Activated CD8-positive, alpha-beta memory T cell treated with anti-CD3 and anti-CD28 coated beads, Interleukin-2, amount 50 U/mL, for 1 hour (primary cell): ENCODE data around the gene PINLYP.

Experiments
- DNase-seq: peaks from one replicate; pipeline ENCODE4 v3.0.0-alpha.2; 2020; ENCODE audit errors: extremely low read depth

Gene PINLYP

DNA sequence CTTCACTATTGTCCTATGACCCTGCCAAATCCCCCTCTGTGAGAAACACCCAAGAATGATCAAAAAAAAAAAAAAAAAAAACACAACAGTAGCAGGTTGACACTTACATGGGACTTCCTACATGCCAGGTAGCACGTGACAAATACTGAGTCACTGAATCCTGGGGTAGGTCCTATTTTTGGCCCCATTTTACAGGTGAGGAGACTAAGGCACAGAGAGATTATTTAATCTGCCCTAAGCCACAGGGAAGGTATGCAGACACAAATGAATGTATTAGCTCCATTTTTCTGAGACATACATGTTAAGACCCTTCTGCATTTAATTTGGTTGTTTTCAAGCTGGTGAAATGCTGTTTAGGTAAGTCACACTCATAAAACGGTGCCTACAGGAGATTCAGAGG, 26.9 kb upstream of the PINLYP start:
- DNase-seq = no peak

DNA sequence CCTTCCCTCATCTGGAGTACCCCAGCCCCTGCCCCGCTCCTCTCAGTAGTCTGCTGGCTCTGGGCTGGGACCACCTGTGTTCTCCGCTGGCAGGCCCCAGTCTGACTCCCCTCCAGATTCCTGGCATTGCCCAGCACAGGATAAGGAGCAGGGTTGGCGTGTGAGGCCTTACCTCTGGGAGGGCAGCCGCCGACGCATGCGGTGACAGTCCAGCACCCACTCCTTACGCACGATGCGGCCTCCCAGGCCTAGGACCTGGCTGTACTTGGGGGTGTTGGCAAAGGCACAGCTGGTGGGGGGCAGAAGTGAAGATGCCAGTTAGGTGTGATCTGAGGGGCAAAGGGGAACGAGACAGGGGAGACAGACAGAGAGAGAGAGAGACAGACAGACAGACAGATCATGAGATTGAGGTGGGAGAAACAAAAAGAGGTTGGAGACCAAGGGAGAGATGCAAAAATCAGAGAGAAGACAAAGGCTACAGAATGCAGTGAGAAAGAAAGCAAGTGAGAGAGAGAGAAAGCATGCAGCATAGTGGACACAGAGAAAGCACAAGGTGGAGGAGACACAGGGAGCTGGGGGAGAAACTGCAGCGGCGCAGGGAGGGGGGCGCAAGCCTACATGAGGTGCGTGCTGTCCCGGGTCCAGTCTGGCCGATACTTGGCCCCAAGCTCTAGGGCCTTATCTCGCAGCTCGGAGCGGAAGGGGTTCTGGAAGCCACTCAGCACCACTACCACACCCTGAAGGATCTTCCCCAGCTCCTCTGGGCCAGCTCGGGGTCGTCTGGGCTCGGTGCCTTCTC, 24.0 kb upstream of the PINLYP start:
- no peak for DNase-seq

DNA sequence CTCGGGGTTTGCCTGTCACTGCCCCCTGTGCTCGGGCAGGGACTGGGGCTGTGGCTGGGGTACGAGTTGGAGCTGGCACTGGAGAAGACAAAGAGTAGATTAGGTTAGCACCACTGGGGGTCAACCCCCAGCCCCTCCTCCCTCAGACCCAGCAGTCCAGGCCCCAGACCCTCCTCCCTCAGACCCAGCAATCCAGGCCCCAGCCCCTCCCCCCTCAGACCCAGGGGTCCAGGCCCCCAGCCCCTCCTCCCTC, 23.5 kb upstream of the PINLYP start:
- DNase-seq = no peak

DNA sequence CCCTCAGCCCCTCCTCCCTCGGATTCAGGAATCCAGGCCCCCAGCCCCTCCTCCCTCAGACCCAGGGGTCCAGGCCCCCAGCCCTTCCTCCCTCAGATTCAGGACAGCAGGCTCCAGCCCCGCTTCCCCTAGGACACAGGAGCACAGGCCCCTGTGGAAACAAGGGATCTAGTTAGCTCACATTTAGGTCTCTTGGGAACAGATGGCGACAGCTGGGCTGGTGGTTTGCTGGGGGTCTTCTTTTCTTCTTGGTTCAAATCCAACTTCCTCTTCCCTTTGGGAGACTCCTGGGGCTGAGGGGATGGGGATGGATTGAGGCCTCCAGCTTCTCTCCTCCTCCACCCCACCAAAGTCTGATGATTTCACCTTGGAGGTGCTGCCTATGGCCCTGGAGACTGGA, 23.0 kb upstream of the PINLYP start:
- no peak for DNase-seq

DNA sequence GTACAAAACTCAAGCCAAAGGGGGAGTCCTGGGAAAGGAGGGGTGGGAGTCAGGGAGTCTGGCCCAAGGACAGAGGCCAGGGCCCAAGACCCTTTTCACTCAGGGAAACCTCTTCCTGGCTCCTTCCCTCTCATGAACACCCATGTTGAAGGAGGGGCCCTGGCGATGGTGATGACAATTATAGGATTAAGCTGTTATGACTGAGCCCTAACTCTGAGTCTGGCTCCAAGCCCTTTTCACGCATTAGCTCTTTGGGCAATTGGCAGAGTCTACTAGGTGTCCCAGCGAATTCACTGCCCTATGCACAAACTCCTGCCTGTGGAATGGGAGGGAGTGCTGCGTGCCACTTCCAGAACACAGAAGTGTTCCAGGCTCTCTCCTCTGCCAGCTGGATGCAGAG, 21.9 kb upstream of the PINLYP start:
- no peak for DNase-seq

DNA sequence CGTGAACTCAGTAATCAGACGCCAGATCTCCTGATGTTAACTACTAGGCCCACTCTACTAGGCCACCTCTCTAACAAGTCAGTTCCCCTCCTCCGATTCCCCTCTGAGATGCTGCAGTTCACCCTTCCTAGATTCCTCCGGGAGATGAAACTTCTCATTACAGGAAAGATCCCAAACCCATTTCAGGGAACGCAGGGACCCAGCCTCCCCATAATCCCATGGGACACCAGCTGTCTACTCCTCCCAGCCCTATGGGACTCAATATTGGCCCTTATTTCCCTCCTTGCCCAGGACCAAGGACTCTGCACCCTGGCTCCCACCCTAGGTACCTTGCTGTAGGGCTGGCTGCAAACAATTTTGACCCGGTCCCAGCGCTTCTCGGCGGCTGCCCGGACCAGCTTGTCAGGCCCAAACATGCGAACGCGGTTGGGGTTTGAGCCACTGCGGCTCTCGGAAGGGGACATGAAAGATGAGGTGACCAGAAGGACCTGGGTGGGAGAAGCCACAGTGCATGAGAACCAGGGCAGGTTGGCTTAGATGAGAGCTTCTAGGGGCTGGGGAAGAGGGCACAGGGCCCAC, 21.2 kb upstream of the PINLYP start:
- no peak for DNase-seq

DNA sequence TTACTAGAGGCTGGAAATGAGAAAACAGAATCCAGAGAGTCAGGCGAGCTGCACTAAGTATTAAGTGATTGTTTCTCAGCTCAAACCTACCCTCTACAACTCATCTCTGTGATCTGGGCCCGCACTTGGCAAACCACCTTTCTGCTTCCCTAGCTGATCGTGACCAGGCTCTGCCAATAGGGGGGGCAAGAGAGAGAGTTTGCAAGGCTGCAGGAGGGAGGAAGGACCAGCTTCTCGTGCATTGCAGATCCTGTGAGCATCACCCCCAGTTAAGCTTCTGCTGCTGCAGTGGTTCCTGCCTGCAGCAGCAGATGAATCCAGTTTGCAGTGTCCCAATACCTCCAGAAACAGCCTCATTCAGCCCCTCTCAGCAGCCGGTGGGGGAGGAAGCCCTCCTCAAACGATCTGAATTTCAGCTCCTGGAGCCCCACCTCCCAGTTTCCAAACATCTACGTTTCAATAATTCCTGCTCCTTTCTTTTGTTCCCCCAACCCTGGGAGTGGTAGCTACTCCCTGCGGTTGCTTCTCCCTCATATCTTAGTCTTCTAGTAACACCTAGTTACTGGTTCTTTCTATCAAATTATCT, 20.3 kb upstream of the PINLYP start:
- DNase-seq = peak; percentile 64

DNA sequence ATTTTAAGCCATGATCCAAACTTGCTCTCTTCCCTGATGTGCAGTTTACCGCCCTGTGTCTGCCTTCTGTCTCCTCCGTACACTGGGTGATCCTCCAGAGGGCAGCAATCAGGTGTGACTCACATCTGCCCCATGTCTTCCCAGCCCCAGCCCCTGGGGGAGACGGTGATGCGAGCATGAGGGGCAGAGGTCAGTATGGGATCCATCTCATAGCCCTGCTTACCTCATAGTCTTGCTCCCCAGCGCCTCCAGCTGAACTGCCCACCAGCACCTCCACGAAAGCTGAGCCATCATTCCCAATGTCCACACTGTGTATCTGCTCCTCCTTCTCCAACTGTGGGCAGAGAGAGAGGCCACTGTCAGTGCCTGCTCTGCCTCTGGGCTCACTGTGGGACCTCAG, 14.9 kb upstream of the PINLYP start:
- DNase-seq = no peak

DNA sequence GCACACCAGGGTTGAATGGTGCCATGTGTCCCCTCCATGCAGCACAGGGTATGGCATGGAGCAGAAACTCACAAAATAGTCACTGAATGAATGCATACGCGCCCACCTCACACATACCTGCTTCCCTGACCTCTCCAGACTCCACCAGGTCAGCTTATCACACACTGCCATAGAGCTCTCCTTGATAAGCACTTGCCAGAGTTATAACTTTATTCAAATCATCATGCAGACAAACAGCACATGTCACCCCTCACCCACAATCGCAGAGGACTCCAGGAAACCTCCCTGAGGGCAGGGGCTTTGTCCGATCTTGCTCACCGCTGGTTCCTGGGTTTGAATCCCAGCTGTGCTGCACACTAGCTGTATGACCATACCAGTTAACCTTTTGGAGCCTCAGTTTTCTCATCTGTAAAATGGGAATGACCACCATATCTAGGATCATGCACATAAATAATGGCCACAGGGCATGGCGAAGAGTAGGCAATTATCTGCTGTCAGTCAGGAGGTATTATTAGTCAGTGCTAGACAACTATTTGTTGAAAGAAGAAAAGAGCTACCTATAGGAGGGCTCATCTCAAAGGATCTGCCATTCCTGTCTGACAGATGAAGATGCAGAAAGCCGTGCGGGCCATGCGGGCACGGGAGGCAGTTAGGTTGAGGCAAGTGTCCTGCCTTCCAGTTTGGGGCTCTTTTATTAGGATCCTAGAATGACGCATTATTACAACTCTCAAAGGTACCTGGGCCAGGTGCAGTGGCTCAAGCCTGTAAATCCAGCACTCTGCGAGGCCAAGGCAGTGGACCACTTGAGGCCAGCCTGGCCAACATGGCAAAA, 14.2 kb upstream of the PINLYP start:
- no peak for DNase-seq

DNA sequence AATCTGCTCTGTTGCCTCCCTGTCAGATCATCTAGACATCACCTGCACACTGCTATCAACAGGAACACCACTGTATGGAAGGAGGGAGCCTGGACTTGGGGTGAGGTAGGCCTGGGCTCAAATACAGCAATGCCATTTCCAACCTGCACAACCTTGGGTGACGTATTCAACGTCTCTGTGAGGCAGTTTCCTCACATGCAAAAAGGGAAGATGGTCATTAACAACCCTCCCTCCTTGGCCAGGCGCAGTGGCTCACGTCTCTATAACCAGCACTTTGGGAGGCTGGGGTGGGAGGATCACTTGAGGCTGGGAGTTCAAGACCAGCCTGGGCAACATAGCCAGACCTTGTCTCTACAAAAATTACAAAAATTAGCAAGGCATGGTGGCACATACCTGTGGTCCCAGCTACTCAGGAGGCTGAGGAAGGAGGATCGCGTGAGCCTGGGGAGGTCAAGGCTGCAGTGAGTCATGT, 13.3 kb upstream of the PINLYP start:
- DNase-seq = no peak

DNA sequence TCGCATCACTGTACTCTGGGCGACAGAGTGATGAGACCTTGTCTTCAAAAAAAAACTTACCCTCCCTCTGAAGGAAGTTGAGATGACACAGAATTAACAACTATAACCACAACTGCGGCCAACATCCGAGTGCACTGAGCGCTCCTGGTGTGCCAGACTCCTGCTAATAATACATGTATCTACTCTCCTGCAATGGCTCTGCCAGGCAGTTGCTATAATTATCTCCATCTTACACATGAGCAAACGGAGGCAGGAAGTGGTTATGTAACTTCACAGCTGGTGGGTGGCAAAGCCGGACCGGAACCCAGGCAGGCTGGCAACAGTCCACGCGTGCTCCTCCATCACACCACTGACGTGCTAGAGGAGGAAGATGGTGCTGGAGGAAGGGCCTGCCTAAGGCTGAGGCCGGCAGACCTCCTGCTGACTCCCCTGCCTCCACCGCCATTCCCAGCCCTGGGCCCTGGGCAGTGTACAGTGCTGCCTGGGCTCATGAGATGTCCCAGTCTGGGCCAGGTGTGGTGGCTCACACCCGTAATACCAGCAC, 12.8 kb upstream of the PINLYP start:
- peak; percentile 69 for DNase-seq

DNA sequence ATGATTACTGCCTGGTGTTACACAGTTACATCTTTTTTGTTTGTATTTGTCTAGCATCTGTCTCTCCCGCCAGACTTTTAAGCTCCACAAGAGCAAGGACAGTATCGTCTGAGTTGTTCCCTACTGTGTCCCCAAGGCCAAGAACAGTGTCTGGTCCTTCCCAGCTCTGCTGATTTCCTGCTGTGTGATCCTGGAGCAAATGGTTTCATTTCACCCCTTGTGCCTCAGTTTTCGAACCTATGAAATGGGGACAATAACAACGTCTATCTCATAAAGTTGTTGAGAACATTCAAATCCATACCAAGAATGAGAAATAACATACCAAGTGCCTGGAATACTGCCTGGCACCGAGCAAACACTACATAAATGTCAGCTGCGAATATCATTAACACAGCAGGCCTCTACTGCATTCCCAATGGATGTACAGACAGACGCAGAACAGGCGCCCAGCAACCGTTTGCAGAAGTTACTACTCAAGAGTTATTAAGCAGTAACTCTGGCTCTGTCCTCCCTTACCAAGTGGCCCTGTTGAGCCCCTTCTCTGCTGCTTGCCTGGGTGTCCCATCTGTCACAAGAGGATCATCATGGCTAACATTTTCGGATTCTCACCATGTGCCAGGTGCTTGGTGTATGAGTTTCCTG, 11.7 kb upstream of the PINLYP start:
- no peak for DNase-seq

DNA sequence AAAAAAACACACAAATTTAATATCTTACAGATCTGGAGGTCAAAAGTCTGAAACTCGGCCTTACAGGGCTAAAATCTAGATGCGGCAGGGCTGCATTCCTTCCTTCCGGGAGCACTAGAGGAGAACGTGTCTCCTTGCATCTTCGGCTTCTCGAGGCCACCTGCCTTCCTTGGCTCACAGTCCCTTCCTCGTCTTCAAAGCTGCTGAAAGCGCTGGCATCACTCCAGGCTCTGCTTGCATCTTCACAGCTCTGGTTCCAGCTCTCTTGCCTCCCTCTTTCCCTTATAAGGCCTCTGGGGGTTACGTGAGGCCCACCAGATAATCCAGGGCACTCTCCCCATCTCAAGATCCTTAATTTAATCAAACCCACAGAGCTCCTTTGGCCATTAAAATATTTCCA, 10.8 kb upstream of the PINLYP start:
- no peak for DNase-seq

DNA sequence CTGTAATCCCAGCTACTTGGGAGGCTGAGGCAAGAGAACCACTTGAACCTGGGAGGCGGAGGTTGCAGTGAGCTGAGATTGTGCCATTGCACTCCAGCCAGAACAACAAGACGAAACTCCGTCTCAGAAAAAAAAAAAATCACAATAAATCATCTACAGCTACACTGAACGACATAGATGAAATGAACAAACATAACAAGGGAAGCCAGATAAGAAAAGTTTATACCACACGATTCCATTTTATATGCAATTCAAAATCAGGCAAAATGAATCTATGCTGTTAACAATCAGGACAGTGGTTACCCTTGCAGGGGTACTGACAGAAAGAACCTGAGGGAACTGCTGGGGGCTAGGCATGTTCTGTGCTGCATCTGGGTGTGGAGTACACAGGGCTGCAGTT, 5.9 kb upstream of the PINLYP start:
- DNase-seq = no peak

DNA sequence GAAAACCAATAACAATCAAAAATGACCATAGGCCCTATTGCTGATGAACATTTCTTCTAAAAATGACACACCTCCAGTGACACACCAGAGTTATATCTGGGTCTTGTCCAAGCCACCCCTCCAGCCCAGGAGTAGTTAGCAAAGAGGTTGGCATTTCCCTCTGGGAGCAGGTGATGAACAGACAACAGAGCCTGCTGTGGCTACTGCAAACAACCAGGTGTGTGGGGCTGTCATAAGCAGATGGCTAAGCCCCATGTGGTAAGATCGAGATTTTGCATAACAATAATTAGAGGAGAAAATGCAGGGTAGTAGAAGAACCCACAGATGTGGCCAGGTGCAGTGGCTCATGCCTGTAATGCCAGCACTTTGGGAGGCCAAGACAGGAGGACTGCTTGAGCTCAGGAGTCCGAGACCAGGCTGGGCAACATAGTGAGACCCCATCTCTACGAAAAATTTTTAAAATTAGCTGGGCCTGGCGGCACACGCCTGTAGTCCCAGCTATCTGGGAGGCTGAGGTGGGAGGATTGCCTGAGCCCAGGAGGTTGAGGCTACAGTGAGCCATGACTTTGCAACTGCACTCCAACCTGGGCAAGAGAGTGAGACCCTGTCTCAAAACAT, 5.3 kb upstream of the PINLYP start:
- no peak for DNase-seq

DNA sequence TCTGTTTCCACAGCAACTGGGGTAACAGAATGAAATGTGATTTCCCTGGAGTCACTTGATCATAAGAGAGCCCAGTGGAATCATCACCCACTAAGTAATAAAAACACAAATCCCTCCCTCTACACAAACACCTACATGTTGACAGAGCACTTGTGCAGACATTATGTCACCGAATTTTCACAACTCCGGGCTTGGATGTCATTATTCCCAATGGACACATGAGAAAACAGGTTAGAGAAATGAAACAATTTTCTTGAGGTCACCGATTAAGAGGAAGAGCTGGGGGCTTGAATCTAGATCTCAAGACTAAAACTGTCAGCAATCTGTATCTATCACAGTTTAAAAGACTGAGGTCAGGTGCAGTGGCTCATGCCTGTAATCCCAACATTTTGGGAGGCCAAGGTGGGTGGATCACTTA, 3.4 kb upstream of the PINLYP start:
- no peak for DNase-seq

DNA sequence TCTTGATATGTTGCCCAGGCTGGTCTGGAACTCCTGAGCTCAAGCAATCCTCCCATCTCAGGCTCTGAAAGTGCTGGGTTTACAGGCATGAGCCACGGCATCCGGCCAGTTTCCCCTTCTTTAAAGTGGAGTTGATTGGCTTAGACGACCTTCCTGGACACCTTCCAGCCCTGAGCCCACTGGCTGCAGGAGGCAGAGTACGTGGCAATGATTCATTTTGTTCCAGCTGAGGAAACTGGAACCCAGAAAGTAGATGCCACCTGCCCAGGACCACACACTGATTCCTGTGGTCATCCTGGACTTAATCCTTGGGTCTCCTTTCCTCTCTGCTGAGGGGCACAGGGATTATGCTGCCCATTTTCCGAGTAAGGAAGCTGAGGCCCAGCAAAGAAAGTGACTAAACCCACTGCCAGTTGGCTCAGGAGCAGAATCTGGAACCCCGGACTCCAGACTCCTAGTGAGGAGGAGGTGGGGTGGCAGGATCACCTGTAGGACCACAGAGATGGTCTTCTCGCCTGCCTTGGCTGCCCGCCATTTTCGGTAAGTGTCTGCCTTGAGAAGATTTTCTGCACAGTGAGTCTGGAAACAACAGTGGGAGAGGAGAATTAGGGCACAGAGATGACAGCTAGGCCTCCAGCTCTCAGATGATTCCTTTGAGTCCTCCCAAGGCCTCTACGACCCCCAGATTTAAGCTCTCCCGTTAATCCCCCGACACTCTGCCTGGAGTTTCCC, 1.0 kb upstream of the PINLYP start:
- DNase-seq = no peak

DNA sequence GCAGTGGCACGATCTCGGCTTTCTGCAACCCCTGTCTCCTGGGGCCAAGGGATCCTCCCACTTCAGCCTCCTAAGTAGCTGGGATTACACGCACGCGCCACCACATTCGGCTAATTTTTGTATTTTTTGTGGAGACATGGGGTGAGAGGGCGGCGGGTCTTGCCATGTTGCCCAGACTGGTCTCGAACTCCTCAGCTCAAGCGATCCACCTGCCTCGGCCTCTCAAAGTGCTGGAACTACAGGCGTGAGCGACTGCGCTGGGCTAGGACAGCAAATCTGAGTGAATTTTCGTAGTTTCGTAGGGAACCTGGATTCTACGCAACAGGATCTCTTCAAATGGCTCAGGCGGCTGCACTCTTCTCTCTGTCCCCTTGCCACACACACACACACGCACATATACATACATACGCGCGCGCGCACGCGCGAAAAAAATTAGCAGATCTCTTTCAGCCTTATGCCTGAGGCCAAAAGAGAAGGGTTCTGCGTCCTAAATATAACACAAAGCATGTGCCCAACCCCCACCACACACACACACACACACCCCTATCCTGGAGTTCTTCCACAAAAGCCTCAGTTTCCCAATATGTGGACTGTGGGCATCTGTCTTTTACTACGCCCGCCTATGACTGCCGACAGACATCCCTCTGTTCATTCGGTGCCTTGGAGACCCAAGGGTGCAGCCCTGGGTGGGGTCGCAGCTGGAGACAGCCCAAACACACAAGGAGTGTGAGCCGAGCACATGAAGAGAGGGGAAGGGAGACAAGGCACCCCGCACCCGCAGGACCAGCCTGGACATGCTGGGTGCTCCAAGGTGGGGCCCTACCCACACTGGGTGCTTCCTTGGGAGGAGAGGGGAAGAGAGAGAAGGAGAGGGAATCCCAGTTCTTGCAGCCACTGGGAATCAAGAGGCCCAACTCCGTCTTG, 616 bp downstream of the PINLYP start:
- no peak for DNase-seq

DNA sequence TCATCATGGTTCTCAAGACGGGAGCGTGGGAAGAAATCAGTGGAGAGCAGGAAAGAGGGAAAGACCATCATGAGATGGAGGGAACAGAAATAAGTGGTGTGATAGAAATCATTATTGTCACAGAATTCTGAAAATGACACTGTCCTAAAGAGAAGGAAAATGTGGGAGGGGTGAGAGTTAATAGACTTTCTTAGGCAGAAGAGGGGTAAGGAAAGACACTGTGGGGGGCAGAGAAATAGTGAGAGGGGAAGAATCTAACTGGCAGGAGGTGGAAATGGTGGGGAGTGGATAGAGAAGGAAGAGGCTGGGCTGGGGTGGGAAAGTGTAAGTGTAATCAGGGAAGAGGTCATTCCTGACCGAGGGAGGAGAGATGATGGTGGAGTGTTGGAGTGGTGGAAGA, 3.2 kb downstream of the PINLYP start:
- DNase-seq = no peak

DNA sequence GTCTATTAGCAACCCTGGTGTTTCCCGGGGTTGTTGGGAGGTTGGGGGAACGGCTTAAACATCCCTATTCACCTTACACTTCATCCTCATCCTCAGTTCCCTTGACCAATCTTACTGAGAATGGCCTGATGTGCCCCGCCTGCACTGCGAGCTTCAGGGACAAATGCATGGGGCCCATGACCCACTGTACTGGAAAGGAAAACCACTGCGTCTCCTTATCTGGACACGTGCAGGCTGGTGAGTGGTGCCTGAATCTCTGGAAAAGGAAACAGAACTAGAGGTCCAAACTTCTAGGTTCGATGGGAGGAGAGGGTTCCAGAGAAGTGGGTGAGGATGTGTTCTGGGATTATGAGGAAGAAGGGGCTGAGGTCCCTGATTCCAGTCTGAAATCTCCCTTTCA, 5.9 kb downstream of the PINLYP start:
- DNase-seq = no peak
